Vagina (tissue), 2 donors: ENCODE data around the gene PIAS3. TPM values are rescaled to one million over a fixed set of nuclear protein-coding genes. Genes with fewer than 3 reads are reported as not detected.

Experiments used
- DNase-seq, 2 donors: peaks; one replicate each; pipeline ENCODE4 v3.0.0-alpha.2; 2017; ENCODE audit errors: extremely low spot score in 2 of 2
- H3K27ac ChIP-seq: fragments of 200-600 bp; sonication (generic); one replicate; pipeline ENCODE4 v1.5.1; 2019
- H3K27me3 ChIP-seq: fragments of 200-600 bp; sonication (generic); one replicate; pipeline ENCODE4 v1.5.1; 2019
- H3K36me3 ChIP-seq, 2 donors: fragments of 200-600 bp; sonication (generic); one replicate each; pipeline ENCODE4 v1.5.1; 2017 to 2019
- H3K4me1 ChIP-seq: fragments of 200-600 bp; sonication (generic); one replicate; pipeline ENCODE4 v1.5.1; 2019
- H3K4me3 ChIP-seq, 2 donors: fragments of 200-600 bp; sonication (generic); 1 replicate in 1 of 2; 2 replicates in 1 of 2; pipeline ENCODE4 v1.5.1; 2016 to 2019
- H3K9me3 ChIP-seq: fragments of 200-600 bp; sonication (generic); one replicate; pipeline ENCODE4 v1.5.1; 2019
- CTCF ChIP-seq, 3 experiments: fragments of 450-650 bp in 2 of 3; fragments of 200-600 bp in 1 of 3; sonication (generic) in 1 of 3; IDR thresholded peaks; one replicate each; pipeline ENCODE4 v1.5.1; 2017 to 2019; ENCODE audit warnings: antibody characterized with exemption in 3 of 3, mild to moderate bottlenecking in 2 of 3, moderate library complexity in 2 of 3
- POLR2A ChIP-seq, 2 donors: fragments of 450-650 bp; IDR thresholded peaks; one replicate each; pipeline ENCODE4 v1.6.1; 2017; ENCODE audit warnings: antibody characterized with exemption in 2 of 2, mild to moderate bottlenecking in 2 of 2, moderate library complexity in 2 of 2
- POLR2AphosphoS5 ChIP-seq, 2 donors: sonication (generic); formaldehyde crosslinking; IDR thresholded peaks; one replicate each; pipeline ENCODE4 v1.9.0; 2017; ENCODE audit warnings: antibody characterized with exemption in 2 of 2, mild to moderate bottlenecking in 2 of 2, low read depth in 1 of 2; ENCODE audit not compliant: insufficient read depth in 1 of 2
- intact Hi-C: fragments of 100-400 bp; cut with DNase I; formaldehyde crosslinking; loops from one replicate; pipeline ENCODE4 v1.15.1; 2023
- total RNA-seq: library from RNA; depleted of rRNA; stranded (reverse); fragments of >200 nt; gene quantifications from one replicate; pipeline ENCODE4 v1.2.3, GENCODE V29; 2016

The PIAS3 gene
- total RNA-seq, 1 donor from 2014 or later = 40.5 TPM

GRCh38 chr1:145877923-145878486 is 19.1 kb upstream of the PIAS3 start:
- Histone ChIP-seq H3K4me3 (no peak overlapping the region), H3K4me1 (peaks cover 5% of the 10 kb centered on the region), H3K9me3 (no peaks in the 10 kb centered on the region), H3K27me3 (no peaks in the 10 kb centered on the region), H3K27ac (peak overlapping the region; percentile 57), H3K36me3 (no peaks in the 10 kb centered on the region)
- intact Hi-C loops = no loop called here
- no peak for TF ChIP-seq POLR2A (IDR thresholded peaks at IDR 0.05)
- TF ChIP-seq POLR2AphosphoS5 (IDR thresholded peaks at IDR 0.05; ENCODE audit: insufficient read depth in 1 of 2, low read depth in 1 of 2) = no peak
- no peak for TF ChIP-seq CTCF (IDR thresholded peaks at IDR 0.05)
- no peak for DNase-seq

- Histone ChIP-seq H3K36me3 (no peaks in the 10 kb centered on the region), H3K27me3 (no peaks in the 10 kb centered on the region), H3K9me3 (no peaks in the 10 kb centered on the region), H3K4me1 (peaks cover 17% of the 10 kb centered on the region), H3K27ac (no peak overlapping the region), H3K4me3 (no peak overlapping the region)
- TF ChIP-seq POLR2AphosphoS5 (IDR thresholded peaks at IDR 0.05; ENCODE audit: insufficient read depth in 1 of 2, low read depth in 1 of 2) = no peak
- no peak for TF ChIP-seq POLR2A (IDR thresholded peaks at IDR 0.05)
- TF ChIP-seq CTCF (IDR thresholded peaks at IDR 0.05) = no peak
- DNase-seq = no peak
- intact Hi-C loops = no loop called here
Measured at GRCh38 chr1:145874646-145875045, 15.8 kb upstream of the PIAS3 start.

- intact Hi-C loops = no loop called here
- DNase-seq = peak in 1 of 2 donors; percentile 91
- peaks cover 17% of the 10 kb centered on the region for H3K4me1 ChIP-seq
Measured at GRCh38 chr1:145871994-145872924, 13.4 kb upstream of the PIAS3 start.

GRCh38 chr1:145868232-145868631 is 9.4 kb upstream of the PIAS3 start:
- no peaks in the 10 kb centered on the region for H3K36me3 ChIP-seq
- no peak overlapping the region for H3K27ac ChIP-seq
- H3K9me3 ChIP-seq = no peaks in the 10 kb centered on the region
- H3K4me1 ChIP-seq = peaks cover 14% of the 10 kb centered on the region
- TF ChIP-seq POLR2AphosphoS5 (IDR thresholded peaks at IDR 0.05; ENCODE audit: insufficient read depth in 1 of 2, low read depth in 1 of 2) (no peak), POLR2A (IDR thresholded peaks at IDR 0.05) (no peak), CTCF (IDR thresholded peaks at IDR 0.05) (no peak)
- no peak overlapping the region for H3K4me3 ChIP-seq
- no peaks in the 10 kb centered on the region for H3K27me3 ChIP-seq
- intact Hi-C loops = no loop called here
- DNase-seq = no peak

More at GRCh38 chr1:145871994-145872924, 13.4 kb upstream of the PIAS3 start:
- H3K27me3 ChIP-seq = no peaks in the 10 kb centered on the region
- no peak for TF ChIP-seq CTCF (IDR thresholded peaks at IDR 0.05)
- TF ChIP-seq POLR2A (IDR thresholded peaks at IDR 0.05) = peak in 1 of 2 donors; percentile 47
- TF ChIP-seq POLR2AphosphoS5 (IDR thresholded peaks at IDR 0.05; ENCODE audit: insufficient read depth in 1 of 2, low read depth in 1 of 2) = peak in 1 of 2 donors; percentile 84
- H3K4me3 ChIP-seq = peak overlapping the region; percentile 50 to 61
- H3K9me3 ChIP-seq = no peaks in the 10 kb centered on the region
- H3K36me3 ChIP-seq = no peaks in the 10 kb centered on the region
- peak overlapping the region; percentile 84 for H3K27ac ChIP-seq
